ENCODE results near the gene SYTL2.

- TF ChIP-seq POLR2A (IDR thresholded peaks at IDR 0.05), result no peak
- TF ChIP-seq CTCF (IDR thresholded peaks at IDR 0.05), result no peak
These were observed 159.8 kb downstream of the SYTL2 start for GRCh38 chr11:85651118-85651517.

Measured in right lobe of liver (tissue), 4 donors.